GM21576 (cell line): Measurements from ENCODE around the gene BPIFB2.

ENCODE experiments used
- ATAC-seq: cut with Tn5 transposase; IDR thresholded peaks from one replicate; pipeline ENCODE4 v1.9.1; 2021; ENCODE audit warnings: mild to moderate bottlenecking, moderate library complexity; ENCODE audit not compliant: unreplicated experiment

BPIFB2 gene

DNA sequence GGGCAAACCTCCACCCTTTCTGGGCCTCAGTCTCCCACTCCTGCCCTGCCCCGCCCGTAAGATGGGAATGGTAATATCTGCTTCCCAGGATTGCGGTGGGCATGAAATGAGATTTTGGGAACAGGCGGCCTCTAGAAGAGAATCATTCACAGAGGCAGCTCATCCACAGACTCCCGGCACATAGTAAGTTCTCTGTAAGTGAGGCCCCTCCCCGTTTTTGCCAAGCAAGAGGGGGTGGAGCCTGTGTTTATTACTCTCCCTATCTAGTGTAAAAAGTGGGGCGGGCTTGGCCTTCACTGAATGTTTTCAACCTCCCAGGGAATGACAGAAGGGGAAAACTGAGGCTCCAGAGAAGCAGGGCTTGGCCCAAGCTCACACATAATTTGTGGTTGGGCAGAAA, 23.3 kb upstream of the BPIFB2 start:
- no peak for ATAC-seq

GRCh38 chr20:32984631-32985354, 22.7 kb upstream of the BPIFB2 start:
- ATAC-seq: no peak

DNA sequence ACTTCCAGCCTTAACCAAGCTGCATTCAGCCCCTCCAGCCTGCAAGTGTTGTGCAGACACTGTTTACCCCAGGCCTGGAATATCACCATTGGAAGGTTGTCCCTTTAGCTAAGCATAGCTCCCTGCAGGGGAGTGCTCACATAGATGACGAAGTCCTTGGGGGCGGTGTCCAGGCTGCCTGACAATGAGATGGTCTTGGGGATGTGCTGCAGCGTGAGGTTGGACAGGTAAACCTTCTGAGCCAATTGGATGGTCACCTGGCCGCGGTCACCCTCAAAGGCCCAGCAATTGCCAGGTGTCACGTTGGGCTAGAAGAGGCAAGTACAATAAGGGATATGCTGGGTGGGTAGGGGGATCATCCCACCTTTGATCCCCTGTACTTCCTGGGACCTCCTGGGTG, 21.9 kb upstream of the BPIFB2 start:
- ATAC-seq: no peak

GRCh38 chr20:32986331-32986966, 21.1 kb upstream of the BPIFB2 start:
- ATAC-seq: no peak

DNA sequence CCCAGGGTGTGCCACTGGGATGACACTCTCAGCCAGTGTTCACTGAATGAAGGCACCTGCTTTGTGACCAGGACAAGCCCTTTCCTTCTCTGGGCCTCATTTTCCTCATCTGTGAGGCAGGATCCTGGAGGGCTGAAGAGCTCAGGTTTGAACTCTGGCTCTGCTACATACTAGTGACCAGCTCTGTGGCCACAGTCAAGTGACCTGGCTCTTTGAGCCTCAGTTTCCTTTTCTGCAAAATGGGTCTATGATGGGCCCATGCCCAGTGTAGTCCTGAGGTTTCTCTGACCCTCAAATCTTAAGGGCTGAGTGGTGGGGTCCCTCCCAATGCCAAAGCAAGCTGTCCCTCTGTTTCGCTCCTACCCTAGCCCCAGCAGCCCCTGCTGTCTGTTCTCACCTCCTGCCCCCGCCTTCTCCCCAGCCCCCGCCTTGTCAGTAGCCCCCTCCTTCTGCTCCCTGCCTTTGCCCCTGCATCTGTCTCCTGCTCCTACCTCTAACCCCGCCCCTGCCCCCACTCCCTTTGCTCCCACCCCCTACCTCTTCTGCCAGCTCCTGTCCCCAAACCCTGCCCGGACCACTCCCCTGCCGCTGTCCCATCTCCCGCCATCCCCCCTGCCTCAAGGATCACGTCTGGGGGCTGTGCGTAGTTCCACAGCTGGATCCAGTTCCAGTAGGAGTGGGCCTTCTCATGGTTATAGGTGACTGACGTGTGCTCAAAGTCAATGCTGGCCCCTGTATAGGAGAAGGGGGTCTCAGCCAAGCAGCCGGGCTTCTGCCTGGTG, 20.3 kb upstream of the BPIFB2 start:
- ATAC-seq: no peak

DNA sequence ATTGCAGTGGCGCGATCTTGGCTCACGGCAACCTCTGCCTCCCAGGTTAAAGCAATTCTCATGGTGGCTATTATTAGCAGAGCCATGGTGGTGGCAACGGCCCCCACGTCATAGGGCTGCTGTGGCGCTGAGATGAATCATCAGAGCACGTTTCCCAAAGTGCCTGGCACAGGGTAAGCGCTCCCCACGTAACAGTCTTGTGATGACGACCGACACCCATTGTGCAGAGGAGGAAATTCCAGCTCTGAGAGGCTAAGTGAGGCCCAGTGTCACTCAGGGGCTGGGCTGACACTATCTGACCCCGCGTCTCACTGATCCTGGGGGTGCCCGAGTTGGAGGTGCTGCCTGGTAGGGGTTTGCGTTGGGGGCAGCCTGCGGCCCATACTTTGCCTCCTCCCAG, 19.5 kb upstream of the BPIFB2 start:
- ATAC-seq: no peak

- no peak for ATAC-seq
Observed at GRCh38 chr20:32989507-32990283, 17.8 kb upstream of the BPIFB2 start.

- ATAC-seq: no peak
Observed at GRCh38 chr20:32990426-32990825, 17.1 kb upstream of the BPIFB2 start.

DNA sequence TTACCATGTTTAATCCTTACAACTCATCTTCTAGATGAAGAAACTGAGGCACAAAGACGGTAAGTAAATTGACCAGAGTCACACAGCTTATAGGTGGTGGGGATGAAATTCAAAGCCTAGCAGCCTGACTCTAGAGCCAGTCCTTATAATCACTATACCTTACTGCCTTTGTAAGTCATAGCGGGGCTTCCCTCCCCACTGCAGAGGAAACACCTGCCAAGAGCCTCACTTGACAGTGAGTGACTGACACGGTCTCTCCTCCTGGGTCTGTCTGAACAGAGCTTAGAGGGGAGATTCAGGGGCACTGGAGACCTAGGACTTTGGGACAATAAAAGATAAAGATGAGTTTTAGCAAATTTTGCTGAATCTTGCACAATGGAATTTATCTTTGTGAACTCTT, 16.1 kb upstream of the BPIFB2 start:
- ATAC-seq: no peak

DNA sequence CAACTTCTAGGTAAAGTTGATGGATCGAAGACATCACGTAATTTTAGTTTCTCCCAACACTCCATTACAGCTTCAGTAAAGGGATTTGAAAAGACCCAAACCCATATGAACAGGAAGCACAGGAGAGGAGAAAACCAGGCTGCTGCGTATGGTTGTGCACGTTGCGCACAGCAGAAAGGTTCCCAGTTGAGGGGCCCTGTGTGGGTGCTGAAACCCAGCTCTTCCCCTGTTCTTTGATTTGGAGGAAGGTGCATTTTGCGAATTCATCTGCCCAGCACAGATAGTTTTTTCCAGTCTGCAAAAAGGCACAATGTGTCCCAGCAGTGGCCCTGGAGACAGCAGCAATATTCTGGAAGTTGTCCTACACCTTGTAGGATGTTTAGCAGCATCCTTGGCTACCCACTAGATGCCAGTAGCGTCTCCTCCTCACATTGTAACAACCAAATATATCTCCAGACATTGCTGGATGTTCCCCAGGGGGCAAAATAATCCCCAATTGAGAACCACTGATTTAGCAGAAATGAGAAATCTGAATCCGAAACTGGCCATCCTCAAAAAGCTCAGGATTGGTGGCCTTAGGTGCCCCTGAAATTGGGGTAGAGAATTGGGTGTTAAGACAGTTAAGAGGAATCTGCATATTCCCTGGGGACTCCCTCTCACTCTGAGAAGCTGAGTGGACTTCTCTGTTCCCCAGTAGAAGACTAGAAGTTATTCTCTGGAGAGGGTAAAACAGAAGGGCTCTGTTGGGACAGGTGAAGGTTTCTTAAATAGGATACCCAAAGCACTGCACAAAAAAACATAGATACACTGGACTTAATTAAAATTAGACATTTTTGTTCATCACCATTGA, 15.5 kb upstream of the BPIFB2 start:
- no peak for ATAC-seq

DNA sequence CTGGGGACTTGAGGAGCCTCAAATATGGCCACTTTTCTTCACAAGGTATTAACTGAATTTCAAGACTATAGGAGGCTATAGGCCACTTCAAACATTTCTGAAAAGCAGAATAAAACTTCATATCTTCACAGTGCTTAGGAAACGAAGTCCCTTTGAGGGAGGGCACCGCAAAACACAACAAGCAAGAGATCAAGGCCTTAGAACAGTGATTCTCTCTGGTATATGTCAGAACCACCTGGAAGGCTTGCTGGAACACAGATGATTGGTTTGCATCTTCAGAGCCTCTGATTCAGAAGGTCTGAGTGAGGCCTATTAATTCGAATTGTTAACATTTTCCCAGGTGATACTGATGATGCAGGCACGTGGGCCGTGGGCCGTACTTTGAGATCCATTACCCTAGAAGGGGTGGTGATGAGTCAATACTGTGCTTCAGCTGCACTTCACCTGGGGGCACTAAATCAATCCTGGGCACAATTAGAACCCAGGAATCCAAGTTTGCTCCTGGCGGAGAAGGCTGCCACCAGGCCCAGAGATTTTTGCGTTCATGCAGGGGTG, 13.9 kb upstream of the BPIFB2 start:
- no peak for ATAC-seq

- ATAC-seq: no peak
Observed at GRCh38 chr20:32995802-32996201, 11.7 kb upstream of the BPIFB2 start.

GRCh38 chr20:32997431-32997830, 10.1 kb upstream of the BPIFB2 start:
- ATAC-seq: no peak

DNA sequence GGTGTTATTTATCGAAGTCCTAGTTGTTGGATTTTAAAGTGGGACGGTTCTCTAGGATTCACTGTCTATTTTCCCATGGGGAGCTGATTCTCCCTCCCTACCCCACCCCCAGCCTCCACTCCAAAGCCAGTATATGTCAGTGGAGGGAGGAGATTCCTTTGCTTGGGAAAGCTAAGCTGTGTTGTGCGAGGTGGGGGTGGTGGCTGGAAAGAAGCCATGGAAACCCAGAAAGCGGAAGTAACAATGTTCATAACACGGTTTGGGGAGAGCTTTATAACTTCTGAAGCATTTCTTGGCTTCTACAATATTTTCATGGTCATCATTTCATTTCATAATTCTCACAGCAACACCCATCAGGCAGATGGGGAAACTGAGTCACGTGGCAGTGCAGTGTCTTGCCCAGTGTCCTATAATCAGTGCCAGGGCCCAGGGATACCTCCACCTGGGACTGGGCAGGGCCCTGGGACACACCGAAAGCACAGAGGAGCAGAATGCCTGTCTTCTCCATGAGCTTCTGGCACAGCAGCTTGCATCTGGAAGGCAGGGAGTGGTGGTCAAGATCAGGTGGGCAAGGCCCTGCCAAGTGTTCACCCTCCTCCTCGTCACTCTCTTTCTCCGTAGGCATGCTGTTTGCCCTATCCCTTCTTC, 7.8 kb upstream of the BPIFB2 start:
- no peak for ATAC-seq

- no peak for ATAC-seq
Observed at GRCh38 chr20:33000802-33001466, 6.6 kb upstream of the BPIFB2 start.

- no peak for ATAC-seq
Observed at GRCh38 chr20:33002087-33002808, 5.3 kb upstream of the BPIFB2 start.

DNA sequence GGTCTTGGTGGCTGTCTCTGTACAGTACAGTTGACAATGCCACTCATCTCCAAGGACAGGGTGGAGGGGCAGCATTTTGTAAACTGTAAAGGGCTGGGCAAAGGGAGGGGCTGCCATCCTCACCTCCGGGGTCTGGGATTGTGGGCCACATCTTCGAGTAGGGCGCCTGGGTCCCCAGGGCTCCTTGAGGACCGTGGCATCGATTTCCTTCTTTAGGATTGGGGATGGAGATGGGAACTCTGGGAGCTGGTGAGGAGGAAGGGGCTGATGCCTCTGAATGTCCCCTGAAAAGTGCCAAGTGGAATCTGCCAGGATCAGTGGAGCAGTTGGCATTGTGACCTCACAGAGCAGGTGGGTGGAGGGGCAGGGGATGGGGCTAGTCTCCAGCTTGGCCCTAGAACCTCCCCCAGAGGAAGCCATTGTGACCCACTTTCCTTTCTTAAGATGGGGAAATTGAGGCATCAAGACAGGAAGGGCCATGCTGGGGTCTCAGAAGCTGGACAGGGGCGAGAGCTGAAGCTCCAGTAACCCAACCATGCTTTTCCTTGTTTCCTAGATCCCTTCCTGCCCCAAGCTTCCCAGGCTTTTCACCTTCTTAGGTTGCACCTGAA, 3.3 kb upstream of the BPIFB2 start, which contains the start of gene SUN5:
TSS of gene SUN5 (minus strand) at position 293 of the 611 bp plus-strand sequence. CDS start at position 200, 93 bp downstream.
- no peak for ATAC-seq

GRCh38 chr20:33005132-33005566, 2.4 kb upstream of the BPIFB2 start:
- ATAC-seq: no peak
